WTC11 (cell line): ENCODE data around the gene ASB8. TPM values are rescaled to one million over a fixed set of nuclear protein-coding genes. Genes with fewer than 3 reads are reported as not detected.

Experiments used
- ATAC-seq: fragments of 200-7000 bp; cut with Tn5 transposase; 2 replicates; pipeline ENCODE4 v1.10.0; 2021; ENCODE audit warnings: mild to moderate bottlenecking, moderate library complexity
- CTCF ChIA-PET: fragments of 300-600 bp; sonication (Branson Sonifier 250); formaldehyde crosslinking; loops from one replicate; lab custom pipeline; 2021; ENCODE audit warnings: antibody characterized with exemption; lab: Charles Lee
- POLR2A ChIA-PET: fragments of 350-600 bp; sonication (Branson Sonifier 250); formaldehyde crosslinking; loops from one replicate; lab custom pipeline; 2021; ENCODE audit warnings: antibody characterized with exemption; lab: Charles Lee
- DNase-seq: peaks from one replicate; pipeline ENCODE4 v3.0.0; 2021; ENCODE audit warnings: low spot score
- H3K27ac Mint-ChIP-seq: 2 replicates; pipeline ENCODE4 v1.8.0; 2021; ENCODE audit warnings: mixed read lengths
- H3K27me3 Mint-ChIP-seq: 2 replicates; pipeline ENCODE4 v1.8.0; 2021; ENCODE audit warnings: low read depth, mild to moderate bottlenecking, moderate library complexity, mixed read lengths
- H3K36me3 Mint-ChIP-seq: 2 replicates; pipeline ENCODE4 v1.8.0; 2021; ENCODE audit warnings: mixed read lengths
- H3K4me1 Mint-ChIP-seq: 2 replicates; pipeline ENCODE4 v1.8.0; 2022; ENCODE audit warnings: mixed read lengths
- H3K4me3 Mint-ChIP-seq: 2 replicates; pipeline ENCODE4 v1.8.0; 2021; ENCODE audit warnings: mild to moderate bottlenecking, moderate library complexity, mixed read lengths
- H3K9me3 Mint-ChIP-seq: 2 replicates; pipeline ENCODE4 v1.8.0; 2021; ENCODE audit warnings: mixed read lengths
- ATF1 ChIP-seq: sonication (generic); formaldehyde crosslinking; IDR thresholded peaks from 2 replicates; pipeline ENCODE4 v1.8.1; 2023; ENCODE audit warnings: mild to moderate bottlenecking, moderate library complexity, missing genetic modification reagents
- CDX4 ChIP-seq: fragments of 250-450 bp; sonication (Bioruptor Pico); IDR thresholded peaks from 2 replicates; pipeline ENCODE4 v1.9.0; 2021; ENCODE audit warnings: moderate library complexity, mild to moderate bottlenecking, inconsistent platforms, borderline replicate concordance
- CREM ChIP-seq: sonication (generic); formaldehyde crosslinking; IDR thresholded peaks from 2 replicates; pipeline ENCODE4 v1.8.1; 2022; ENCODE audit warnings: mild to moderate bottlenecking, missing genetic modification reagents, moderate library complexity
- CTCF ChIP-seq: fragments of 200-600 bp; IDR thresholded peaks from 2 replicates; pipeline ENCODE4 v1.8.0; 2022; ENCODE audit warnings: antibody characterized with exemption
- RORB ChIP-seq: fragments of 250-450 bp; sonication (Bioruptor Pico); IDR thresholded peaks from 2 replicates; pipeline ENCODE4 v1.9.0; 2021; ENCODE audit warnings: mild to moderate bottlenecking
- TCF7 ChIP-seq: sonication (generic); formaldehyde crosslinking; IDR thresholded peaks from 2 replicates; pipeline ENCODE4 v1.8.0; 2022; ENCODE audit warnings: mild to moderate bottlenecking, low read depth, missing genetic modification reagents, moderate library complexity
- TEAD4 ChIP-seq: sonication (generic); formaldehyde crosslinking; IDR thresholded peaks from 2 replicates; pipeline ENCODE4 v1.8.0; 2022; ENCODE audit warnings: mild to moderate bottlenecking, missing genetic modification reagents
- ZBTB21 ChIP-seq: sonication (generic); formaldehyde crosslinking; IDR thresholded peaks from 2 replicates; pipeline ENCODE4 v1.8.1; 2023; ENCODE audit warnings: mild to moderate bottlenecking, missing genetic modification reagents, borderline replicate concordance
- total RNA-seq: library from RNA; stranded (reverse); gene quantifications from 3 replicates; pipeline ENCODE4 v1.2.3, GENCODE V29; 2021
- TF ChIP-seq, protein P1 (sequence below): sonication (generic); formaldehyde crosslinking; IDR thresholded peaks from 2 replicates; pipeline ENCODE4 v1.8.0; 2022; ENCODE audit warnings: mild to moderate bottlenecking, missing genetic modification reagents
- TF ChIP-seq, protein P2 (sequence below): sonication (generic); formaldehyde crosslinking; IDR thresholded peaks from 2 replicates; pipeline ENCODE4 v1.8.0; 2023; ENCODE audit warnings: missing genetic modification reagents, mild to moderate bottlenecking, borderline replicate concordance
- TF ChIP-seq, protein P3 (sequence below): sonication (generic); formaldehyde crosslinking; IDR thresholded peaks from 2 replicates; pipeline ENCODE4 v1.8.1; 2023; ENCODE audit warnings: mild to moderate bottlenecking, missing genetic modification reagents, moderate library complexity
- TF ChIP-seq, protein P4 (sequence below): sonication (generic); formaldehyde crosslinking; IDR thresholded peaks from 2 replicates; pipeline ENCODE4 v1.8.1; 2023; ENCODE audit warnings: mild to moderate bottlenecking, missing genetic modification reagents

Gene ASB8
- total RNA-seq, 1 experiment from 2014 or later, result 7.4 TPM

DNA sequence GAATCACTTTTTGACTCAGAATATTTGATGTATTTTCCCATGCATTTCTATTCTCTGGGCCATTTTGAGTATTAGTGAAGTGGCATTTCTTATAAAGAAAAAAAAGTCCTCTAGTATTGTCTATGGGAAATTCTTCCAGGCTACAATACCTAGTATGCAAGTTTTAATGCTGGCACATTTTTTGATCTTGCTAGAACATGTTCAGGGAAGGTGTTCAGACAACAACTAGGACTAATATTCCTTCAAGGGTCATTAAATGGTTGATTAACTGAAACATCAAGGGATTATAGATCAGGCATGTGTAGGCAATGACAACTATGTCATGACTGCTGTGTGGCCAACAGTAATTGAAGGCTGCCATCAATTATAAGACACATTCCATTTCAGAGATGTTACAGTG, 33.8 kb upstream of the ASB8 start (continued):
- TF ChIP-seq CDX4 (CRISPR knock-in tag), result no peak
- TF ChIP-seq ZBTB21, result no peak
- TF ChIP-seq, protein P1, sequence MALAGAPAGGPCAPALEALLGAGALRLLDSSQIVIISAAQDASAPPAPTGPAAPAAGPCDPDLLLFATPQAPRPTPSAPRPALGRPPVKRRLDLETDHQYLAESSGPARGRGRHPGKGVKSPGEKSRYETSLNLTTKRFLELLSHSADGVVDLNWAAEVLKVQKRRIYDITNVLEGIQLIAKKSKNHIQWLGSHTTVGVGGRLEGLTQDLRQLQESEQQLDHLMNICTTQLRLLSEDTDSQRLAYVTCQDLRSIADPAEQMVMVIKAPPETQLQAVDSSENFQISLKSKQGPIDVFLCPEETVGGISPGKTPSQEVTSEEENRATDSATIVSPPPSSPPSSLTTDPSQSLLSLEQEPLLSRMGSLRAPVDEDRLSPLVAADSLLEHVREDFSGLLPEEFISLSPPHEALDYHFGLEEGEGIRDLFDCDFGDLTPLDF (CRISPR knock-in tag), result no peak
- TF ChIP-seq, protein P2, sequence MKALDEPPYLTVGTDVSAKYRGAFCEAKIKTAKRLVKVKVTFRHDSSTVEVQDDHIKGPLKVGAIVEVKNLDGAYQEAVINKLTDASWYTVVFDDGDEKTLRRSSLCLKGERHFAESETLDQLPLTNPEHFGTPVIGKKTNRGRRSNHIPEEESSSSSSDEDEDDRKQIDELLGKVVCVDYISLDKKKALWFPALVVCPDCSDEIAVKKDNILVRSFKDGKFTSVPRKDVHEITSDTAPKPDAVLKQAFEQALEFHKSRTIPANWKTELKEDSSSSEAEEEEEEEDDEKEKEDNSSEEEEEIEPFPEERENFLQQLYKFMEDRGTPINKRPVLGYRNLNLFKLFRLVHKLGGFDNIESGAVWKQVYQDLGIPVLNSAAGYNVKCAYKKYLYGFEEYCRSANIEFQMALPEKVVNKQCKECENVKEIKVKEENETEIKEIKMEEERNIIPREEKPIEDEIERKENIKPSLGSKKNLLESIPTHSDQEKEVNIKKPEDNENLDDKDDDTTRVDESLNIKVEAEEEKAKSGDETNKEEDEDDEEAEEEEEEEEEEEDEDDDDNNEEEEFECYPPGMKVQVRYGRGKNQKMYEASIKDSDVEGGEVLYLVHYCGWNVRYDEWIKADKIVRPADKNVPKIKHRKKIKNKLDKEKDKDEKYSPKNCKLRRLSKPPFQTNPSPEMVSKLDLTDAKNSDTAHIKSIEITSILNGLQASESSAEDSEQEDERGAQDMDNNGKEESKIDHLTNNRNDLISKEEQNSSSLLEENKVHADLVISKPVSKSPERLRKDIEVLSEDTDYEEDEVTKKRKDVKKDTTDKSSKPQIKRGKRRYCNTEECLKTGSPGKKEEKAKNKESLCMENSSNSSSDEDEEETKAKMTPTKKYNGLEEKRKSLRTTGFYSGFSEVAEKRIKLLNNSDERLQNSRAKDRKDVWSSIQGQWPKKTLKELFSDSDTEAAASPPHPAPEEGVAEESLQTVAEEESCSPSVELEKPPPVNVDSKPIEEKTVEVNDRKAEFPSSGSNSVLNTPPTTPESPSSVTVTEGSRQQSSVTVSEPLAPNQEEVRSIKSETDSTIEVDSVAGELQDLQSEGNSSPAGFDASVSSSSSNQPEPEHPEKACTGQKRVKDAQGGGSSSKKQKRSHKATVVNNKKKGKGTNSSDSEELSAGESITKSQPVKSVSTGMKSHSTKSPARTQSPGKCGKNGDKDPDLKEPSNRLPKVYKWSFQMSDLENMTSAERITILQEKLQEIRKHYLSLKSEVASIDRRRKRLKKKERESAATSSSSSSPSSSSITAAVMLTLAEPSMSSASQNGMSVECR (CRISPR knock-in tag), result no peak
- no peak for TF ChIP-seq TCF7 (CRISPR knock-in tag)
- no peak for TF ChIP-seq RORB (CRISPR knock-in tag)
- no peak for TF ChIP-seq CREM (CRISPR knock-in tag)
- TF ChIP-seq, protein P3, sequence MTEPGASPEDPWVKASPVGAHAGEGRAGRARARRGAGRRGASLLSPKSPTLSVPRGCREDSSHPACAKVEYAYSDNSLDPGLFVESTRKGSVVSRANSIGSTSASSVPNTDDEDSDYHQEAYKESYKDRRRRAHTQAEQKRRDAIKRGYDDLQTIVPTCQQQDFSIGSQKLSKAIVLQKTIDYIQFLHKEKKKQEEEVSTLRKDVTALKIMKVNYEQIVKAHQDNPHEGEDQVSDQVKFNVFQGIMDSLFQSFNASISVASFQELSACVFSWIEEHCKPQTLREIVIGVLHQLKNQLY (CRISPR knock-in tag), result no peak
- TF ChIP-seq, protein P4, sequence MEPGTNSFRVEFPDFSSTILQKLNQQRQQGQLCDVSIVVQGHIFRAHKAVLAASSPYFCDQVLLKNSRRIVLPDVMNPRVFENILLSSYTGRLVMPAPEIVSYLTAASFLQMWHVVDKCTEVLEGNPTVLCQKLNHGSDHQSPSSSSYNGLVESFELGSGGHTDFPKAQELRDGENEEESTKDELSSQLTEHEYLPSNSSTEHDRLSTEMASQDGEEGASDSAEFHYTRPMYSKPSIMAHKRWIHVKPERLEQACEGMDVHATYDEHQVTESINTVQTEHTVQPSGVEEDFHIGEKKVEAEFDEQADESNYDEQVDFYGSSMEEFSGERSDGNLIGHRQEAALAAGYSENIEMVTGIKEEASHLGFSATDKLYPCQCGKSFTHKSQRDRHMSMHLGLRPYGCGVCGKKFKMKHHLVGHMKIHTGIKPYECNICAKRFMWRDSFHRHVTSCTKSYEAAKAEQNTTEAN (CRISPR knock-in tag), result no peak

DNA sequence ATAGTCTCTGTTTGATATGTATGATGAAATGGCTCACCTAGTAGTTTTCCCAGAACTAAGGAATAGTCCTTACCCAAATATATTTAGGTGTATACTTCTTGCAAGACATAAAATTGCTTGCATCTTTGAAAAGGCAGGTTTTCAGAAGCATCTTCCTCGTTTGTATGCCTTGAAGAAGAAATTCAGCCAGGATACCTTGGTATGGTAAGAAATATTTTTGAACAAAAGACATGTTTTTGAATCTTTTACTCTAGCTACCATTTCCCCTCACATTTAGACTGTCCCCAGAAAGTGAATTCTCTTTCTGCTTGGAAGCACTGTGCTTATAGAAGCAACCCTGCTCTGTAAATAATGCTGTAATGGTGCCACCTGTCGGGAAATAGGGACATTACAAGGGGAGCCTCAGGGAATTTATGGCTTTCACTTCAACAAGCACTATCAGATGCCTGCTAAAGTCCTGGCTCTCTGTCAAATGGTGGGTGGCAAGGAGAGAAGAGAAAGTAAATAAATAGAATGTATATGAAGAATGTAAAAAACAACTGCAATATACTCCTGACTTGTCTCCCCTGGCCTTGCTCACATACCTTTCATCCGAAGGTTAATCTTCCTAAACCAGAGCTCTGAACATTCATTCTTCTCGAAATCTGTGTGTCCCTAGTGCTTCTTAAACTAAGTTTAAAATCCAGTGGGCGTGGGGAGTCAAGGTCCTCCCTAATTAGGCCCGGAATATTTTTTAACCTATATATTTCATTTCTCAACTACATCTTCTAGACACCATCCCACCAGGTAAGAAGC, 32.2 kb upstream of the ASB8 start:
- peaks cover 90% of the 10 kb centered on the region for H3K27me3 Mint-ChIP-seq
- H3K4me3 Mint-ChIP-seq, result no peak overlapping the region
- TF ChIP-seq RORB (CRISPR knock-in tag), result no peak
- peak; percentile 63 for TF ChIP-seq CTCF
- TF ChIP-seq ATF1, result no peak
- TF ChIP-seq TEAD4 (CRISPR knock-in tag), result no peak
- DNase-seq (peak; percentile 79), ATAC-seq (peak; percentile 76)
- ChIA-PET CTCF (interaction anchor here (0.6 to 2.9 kb wide), 20 partner anchors 8 to 580 kb away, joined by 3 to 20 read pairs (median 4); partner anchors contain the start of genes ASB8, PFKM and TMEM106C), POLR2A (no interaction called here)
- no peak overlapping the region for H3K27ac Mint-ChIP-seq
- H3K4me1 Mint-ChIP-seq, result peaks cover 15% of the 10 kb centered on the region
- no peaks in the 10 kb centered on the region for H3K36me3 Mint-ChIP-seq
- 0 out of 2 replicates have a peak, but pooled peaks cover 3% of the 10 kb centered on the region for H3K9me3 Mint-ChIP-seq
